GM12875 (cell line): Measurements from ENCODE around the gene GUCY1A2.
"Not testable (repeated sequence)": the region's sequence is repeated elsewhere in the genome, so short reads cannot be mapped to it uniquely, and the experiment has no call there.

Experiments used
- H3K4me3 ChIP-seq: one replicate; pipeline ENCODE4 v1.5.1; 2011; ENCODE audit warnings: low read depth, low read length, control low read depth
- TF ChIP-seq, protein P1 (sequence below): IDR thresholded peaks from 2 replicates; pipeline ENCODE4 v1.5.1; 2011; ENCODE audit warnings: low read depth, mild to moderate bottlenecking, control low read depth, inconsistent platforms, low read length, moderate library complexity, borderline replicate concordance; ENCODE audit not compliant: insufficient read depth

The GUCY1A2 gene

DNA sequence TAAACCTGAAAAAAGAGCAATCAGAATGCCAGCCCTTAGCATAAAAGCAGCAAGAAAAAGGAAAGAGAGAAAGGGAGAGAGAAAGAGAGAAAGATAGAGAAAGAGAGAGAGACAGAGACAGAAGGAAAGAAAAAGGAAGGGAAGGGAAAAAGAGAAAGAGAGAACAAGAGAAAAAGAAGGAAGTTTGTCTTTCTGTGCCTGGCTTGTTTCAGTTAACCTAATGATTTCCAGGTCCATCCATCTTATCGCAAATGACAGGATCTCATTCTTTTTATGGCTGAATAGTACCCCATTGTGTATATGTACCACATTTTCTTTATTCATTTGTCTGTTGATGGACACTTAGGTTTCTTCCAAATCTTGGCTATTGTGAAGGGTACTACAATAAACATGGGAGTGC lies 230.8 kb downstream of the GUCY1A2 start:
- H3K4me3 ChIP-seq: no peak overlapping the region
- TF ChIP-seq, protein P1, sequence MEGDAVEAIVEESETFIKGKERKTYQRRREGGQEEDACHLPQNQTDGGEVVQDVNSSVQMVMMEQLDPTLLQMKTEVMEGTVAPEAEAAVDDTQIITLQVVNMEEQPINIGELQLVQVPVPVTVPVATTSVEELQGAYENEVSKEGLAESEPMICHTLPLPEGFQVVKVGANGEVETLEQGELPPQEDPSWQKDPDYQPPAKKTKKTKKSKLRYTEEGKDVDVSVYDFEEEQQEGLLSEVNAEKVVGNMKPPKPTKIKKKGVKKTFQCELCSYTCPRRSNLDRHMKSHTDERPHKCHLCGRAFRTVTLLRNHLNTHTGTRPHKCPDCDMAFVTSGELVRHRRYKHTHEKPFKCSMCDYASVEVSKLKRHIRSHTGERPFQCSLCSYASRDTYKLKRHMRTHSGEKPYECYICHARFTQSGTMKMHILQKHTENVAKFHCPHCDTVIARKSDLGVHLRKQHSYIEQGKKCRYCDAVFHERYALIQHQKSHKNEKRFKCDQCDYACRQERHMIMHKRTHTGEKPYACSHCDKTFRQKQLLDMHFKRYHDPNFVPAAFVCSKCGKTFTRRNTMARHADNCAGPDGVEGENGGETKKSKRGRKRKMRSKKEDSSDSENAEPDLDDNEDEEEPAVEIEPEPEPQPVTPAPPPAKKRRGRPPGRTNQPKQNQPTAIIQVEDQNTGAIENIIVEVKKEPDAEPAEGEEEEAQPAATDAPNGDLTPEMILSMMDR: no peak

GRCh38 chr11:106785913-106786650 lies 232.2 kb downstream of the GUCY1A2 start:
- H3K4me3 ChIP-seq: no peak overlapping the region
- TF ChIP-seq, protein P1: no peak

GRCh38 chr11:106777302-106777701 lies 241.0 kb downstream of the GUCY1A2 start:
- not testable (repeated sequence) for H3K4me3 ChIP-seq

- H3K4me3 ChIP-seq: no peak overlapping the region
- TF ChIP-seq, protein P1: no peak
These were observed 247.7 kb downstream of the GUCY1A2 start for GRCh38 chr11:106770489-106771085.

GRCh38 chr11:106765469-106766258 lies 252.6 kb downstream of the GUCY1A2 start:
- H3K4me3 ChIP-seq: no peak overlapping the region
- TF ChIP-seq, protein P1: no peak

GRCh38 chr11:106763501-106763900 lies 254.8 kb downstream of the GUCY1A2 start:
- no peak overlapping the region for H3K4me3 ChIP-seq
- TF ChIP-seq, protein P1: no peak

GRCh38 chr11:106761745-106762144 lies 256.5 kb downstream of the GUCY1A2 start:
- TF ChIP-seq, protein P1: no peak
- no peak overlapping the region for H3K4me3 ChIP-seq
